Right forelimb (tissue), 1 donor: Measurements from ENCODE around the gene PCBD2.

Experiments
- DNase-seq: peaks from one replicate; pipeline ENCODE4 v3.0.0-alpha.2; 2018

Gene PCBD2

GRCh38 chr5:135008556-135008955 is 103.6 kb downstream of the PCBD2 start:
- DNase-seq, result no peak

GRCh38 chr5:135008981-135009735 is 104.2 kb downstream of the PCBD2 start:
- DNase-seq, result no peak

GRCh38 chr5:135009736-135010501 is 105.0 kb downstream of the PCBD2 start:
- no peak for DNase-seq

- no peak for DNase-seq
These were observed 105.8 kb downstream of the PCBD2 start for GRCh38 chr5:135010502-135011354.

GRCh38 chr5:135011355-135012032 is 106.6 kb downstream of the PCBD2 start:
- no peak for DNase-seq

- DNase-seq, result no peak
These were observed 107.2 kb downstream of the PCBD2 start for GRCh38 chr5:135012033-135012588.
